ENCODE measurements around the gene ADCY5.
A peak's percentile ranks its signal among the peaks of the same experiment; 100 is the strongest.
"Not testable (repeated sequence)": the region's sequence is repeated elsewhere in the genome, so short reads cannot be mapped to it uniquely, and the experiment has no call there.

The ADCY5 gene

GRCh38 chr3:123282461-123282860 is 166.4 kb downstream of the ADCY5 start:
- DNase-seq = no peak

- no peak for DNase-seq
These were observed 167.0 kb downstream of the ADCY5 start for GRCh38 chr3:123281929-123282328.

DNA sequence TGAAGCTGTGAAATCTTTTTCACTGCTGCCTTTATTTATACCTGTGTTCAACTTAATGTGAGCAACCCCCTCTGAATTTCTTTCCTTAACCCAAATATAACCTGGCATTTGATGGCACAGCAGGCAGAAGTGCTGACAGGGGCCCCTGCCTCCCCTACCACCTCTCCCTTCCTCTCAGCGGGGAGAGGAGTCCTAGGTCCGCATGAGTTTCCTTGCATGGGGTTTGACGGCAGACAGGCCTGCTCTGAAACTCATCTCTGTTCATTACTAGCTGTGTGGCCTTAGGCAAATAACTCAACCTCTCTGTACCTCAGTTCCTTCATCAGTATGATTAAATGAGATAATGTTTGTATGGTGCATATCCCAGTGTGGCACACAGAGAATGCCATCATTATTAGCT is 167.5 kb downstream of the ADCY5 start:
- DNase-seq = no peak

GRCh38 chr3:123279121-123279520 is 169.8 kb downstream of the ADCY5 start:
- no peak for DNase-seq

- no peak for DNase-seq
These were observed 170.4 kb downstream of the ADCY5 start for GRCh38 chr3:123278446-123278845.

GRCh38 chr3:123277106-123277505 is 171.8 kb downstream of the ADCY5 start:
- DNase-seq = no peak

DNA sequence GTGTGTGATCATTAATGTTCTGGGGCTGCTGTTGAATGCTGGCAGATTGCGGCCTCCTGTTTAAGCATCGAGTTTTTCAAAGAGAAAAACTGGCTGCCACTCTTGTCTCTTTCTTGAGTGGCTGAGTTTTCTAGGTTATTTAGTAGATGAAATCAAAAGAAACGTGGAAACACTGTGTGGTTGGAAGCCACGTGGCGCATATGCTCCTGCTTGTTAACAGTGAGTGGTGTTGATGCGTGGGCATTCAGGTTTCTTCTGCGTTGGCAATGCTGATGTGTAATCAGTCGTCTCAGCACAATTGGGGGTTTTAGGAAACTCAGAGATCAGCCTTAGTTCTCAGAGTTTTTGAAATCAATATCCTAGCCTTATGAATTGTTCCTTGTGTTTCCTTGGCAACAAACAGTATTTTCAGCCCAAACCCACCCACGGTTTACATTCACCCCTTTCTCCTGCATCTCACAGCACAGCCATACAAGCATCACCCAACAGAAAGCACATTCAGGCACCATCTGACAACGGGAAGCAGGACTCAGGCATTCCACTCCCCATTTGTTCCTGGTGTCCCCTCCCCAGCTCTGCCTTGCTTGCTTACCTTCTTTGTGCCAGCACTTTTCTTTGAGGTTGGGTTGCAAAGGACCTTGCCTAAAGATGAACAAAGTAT is 172.4 kb downstream of the ADCY5 start:
- no peak for DNase-seq

- DNase-seq = no peak
These were observed 173.2 kb downstream of the ADCY5 start for GRCh38 chr3:123275691-123276090.

DNA sequence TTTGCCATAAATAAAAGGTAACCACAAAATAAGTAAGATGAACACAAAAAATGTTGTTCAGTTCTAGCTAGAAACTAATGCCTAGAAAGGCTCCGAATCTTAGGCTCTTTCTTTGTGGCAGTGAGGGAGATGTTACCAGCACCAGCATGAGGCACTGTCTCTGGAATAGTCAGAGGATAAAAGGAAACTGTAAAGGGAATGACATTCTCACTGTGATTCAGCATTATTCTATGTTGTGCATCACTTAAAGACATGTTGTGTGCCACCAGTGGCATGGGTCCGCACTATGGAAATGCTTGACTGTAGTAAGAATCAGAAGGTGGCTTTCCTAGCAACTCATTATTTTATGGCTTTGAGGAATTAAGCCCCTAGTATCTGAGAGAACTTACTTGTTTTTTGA is 176.3 kb downstream of the ADCY5 start:
- DNase-seq = no peak

- no peak for DNase-seq
These were observed 177.3 kb downstream of the ADCY5 start for GRCh38 chr3:123271466-123272159.

GRCh38 chr3:123270818-123271217 is 178.1 kb downstream of the ADCY5 start:
- no peak for DNase-seq

DNA sequence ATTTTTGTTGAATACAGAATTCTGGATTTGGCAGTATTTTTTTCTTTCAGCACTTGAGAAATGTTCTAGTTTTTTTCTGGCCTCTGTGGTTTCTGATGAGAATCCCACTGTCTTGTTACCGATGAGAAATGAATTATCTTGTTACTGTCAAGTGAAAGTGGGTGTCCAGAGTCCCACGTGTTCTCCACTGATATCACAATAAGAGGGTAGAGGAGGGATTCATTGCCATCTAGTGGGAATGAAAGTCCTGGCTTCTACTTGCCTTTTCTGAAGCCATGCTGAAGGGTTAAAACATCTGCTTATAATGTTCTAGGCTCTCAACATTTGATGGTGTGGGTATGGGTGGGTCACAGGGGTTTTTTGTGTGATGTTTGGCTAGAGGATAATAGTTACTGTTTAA is 181.1 kb downstream of the ADCY5 start:
- no peak for DNase-seq

DNA sequence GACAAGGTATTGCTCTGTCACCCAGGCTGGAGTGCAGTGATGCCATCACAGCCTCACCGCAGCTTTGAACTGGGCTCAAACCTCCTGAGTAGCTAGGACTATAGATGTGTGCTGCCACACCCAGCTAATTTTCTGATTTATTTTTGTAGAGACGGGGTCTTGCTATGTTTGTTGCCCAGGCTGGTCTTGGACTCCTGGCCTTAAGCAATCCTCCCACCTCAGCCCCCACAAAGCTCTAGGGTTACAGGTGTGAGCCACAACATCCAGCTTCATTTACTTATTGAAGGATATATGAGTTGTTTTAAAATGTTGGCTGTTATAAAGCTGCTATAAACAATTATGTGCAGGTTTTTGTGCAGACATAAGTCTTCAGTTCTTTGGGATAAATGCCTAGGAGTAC is 184.9 kb downstream of the ADCY5 start:
- DNase-seq = no peak

DNA sequence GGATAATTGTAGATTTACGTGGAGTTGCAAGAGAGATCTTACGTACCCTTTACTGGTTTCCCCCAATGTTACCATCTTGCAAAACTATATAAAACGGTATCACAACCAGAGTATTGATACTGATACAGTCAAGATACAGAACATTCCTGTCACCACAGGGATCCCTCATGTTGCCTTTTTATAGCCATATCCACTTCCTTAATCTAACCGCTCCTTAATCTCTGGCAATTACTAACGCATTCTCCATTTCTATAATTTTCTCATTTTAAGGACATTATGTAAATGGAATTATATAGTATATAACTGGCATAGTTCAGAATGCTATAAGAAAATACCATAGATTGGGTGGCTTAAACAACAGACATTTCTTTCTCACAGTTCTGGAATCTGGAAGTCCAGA is 186.0 kb downstream of the ADCY5 start:
- no peak for DNase-seq

DNA sequence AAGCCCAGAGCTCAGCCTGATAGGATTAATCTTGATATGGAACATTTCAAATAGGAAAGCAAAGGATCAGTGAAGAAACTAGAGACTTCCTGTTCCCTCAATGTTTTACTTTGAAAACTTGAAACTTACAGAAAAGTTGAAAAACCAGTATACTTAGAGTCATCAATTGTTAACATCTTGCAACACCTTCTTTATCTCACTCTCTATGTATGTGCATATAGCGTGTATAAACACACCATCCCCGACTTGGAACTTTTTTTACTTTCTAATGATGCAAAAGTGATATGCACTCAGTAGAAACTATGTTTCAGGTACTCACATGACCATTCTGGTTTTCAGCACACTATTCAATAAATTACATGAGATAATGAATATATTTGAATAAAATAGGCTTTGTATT is 186.7 kb downstream of the ADCY5 start:
- no peak for DNase-seq

DNA sequence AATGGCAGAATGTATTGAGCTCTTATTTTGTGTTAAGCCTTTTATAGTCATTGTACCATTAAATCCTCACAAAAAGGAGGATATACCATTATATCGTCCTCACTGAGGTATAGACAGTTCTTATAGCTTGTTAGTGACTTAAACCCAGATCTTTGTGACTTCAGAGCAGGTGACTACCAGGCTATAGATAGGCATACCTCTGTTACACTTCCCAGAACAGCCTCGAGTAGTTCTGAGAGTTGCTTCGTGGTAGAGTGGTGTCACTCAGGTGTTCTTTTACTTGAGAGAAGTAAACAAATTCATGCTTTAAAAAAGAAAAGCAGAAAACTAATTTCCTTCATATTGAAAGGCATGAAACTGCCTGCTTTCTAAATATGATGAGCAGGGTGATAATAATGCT is 187.2 kb downstream of the ADCY5 start:
- DNase-seq = no peak

GRCh38 chr3:123258811-123259420 is 190.0 kb downstream of the ADCY5 start:
- DNase-seq = peak; percentile 57

- DNase-seq = no peak
These were observed 190.5 kb downstream of the ADCY5 start for GRCh38 chr3:123258359-123258758.

GRCh38 chr3:123256256-123256655 is 192.6 kb downstream of the ADCY5 start:
- DNase-seq = no peak

DNA sequence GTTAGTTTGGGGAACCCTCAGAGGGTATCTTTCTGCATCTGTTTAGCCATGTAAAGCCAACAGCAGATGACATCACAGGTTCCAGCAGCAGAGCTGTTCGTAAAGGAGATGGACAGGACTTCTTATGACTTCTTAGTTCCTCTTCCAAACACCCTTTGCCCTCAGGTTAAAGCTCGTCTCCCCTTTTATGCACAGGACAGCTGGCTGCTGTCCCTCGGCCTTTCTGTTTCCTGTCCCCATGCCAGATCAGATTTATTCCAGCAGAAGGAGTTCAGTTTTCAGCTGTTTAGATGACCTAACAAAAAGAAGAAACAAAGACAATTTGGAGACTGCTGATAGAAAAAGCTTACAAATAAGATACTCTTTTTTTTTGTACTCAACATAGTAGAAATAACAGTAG is 202.0 kb downstream of the ADCY5 start:
- no peak for DNase-seq

GRCh38 chr3:123244128-123244527 is 204.8 kb downstream of the ADCY5 start:
- no peak for DNase-seq

GRCh38 chr3:123239756-123240155 is 209.1 kb downstream of the ADCY5 start:
- no peak for DNase-seq

DNA sequence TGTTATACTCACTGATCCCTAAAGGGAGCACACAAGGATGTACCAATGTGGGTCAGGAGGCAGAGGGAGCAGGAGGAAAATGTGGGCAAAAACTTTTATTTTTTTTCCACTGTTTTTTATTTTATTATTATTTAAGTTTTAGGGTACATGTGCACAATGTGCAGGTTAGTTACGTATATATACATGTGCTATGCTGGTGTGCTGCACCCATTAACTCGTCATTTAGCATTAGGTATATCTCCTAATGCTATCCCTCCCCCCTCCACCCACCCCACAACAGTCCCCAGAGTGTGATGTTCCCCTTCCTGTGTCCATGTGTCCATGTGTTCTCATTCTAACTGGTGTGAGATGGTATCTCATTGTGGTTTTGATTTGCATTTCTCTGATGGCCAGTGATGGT is 209.7 kb downstream of the ADCY5 start:
- DNase-seq = not testable (repeated sequence)

- DNase-seq = no peak
These were observed 212.0 kb downstream of the ADCY5 start for GRCh38 chr3:123236902-123237301.
